ENCODE results near the gene RPP25. TPM values are rescaled to one million over a fixed set of nuclear protein-coding genes. Genes with fewer than 3 reads are reported as not detected.
A peak's percentile ranks its signal among the peaks of the same experiment; 100 is the strongest.

The RPP25 gene
- total RNA-seq, 1 experiment from 2014 or later, result not detected

DNA sequence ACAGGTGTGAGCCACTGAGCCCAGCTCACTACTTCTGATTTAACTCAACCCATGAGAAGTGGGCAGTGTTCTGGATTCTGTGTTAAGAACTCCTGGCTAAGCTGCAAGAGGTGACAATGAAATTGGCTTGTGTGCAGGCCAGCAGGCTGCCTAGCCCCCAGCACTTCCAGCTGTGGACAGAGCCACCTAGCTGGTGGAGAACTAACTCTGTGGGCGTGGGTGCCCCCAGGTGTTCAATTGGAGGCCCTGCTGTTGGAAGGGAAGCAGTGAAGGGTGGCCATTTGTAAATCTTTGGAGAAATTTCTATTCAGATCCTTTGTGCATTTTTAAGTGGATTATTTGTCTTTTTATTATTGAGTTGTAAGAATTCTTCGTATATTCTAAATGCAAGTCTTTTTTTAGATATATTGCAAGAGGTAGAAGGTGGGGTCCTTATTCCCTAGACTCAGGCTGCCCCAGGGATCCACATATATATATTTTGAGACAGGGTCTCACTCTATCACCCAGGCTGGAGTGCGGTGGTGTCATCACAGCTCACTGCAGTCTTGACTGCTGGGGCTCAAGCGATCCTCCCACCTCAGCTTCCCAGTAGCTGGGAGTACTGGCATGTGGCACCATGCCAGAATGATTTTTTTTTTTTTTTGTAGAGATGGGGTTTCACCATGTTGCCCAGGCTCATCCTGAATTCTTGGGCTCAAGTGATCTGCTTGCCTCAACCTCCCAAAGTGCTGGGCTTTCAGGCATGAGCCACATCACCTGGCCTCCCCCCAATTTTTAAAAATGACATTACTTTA, 31.6 kb upstream of the RPP25 start:
- POLR2A ChIA-PET, result no interaction called here
- H3K4me1 Mint-ChIP-seq (ENCODE audit: insufficient read depth, unreplicated experiment), result peaks cover 6% of the 10 kb centered on the region
- CTCF ChIA-PET, result interaction anchor here (0.6 to 1.5 kb wide), 6 partner anchors 12 to 1211 kb away, joined by 3 to 5 read pairs (median 3); no protein-coding TSS in a partner anchor
- TF ChIP-seq, protein P1, sequence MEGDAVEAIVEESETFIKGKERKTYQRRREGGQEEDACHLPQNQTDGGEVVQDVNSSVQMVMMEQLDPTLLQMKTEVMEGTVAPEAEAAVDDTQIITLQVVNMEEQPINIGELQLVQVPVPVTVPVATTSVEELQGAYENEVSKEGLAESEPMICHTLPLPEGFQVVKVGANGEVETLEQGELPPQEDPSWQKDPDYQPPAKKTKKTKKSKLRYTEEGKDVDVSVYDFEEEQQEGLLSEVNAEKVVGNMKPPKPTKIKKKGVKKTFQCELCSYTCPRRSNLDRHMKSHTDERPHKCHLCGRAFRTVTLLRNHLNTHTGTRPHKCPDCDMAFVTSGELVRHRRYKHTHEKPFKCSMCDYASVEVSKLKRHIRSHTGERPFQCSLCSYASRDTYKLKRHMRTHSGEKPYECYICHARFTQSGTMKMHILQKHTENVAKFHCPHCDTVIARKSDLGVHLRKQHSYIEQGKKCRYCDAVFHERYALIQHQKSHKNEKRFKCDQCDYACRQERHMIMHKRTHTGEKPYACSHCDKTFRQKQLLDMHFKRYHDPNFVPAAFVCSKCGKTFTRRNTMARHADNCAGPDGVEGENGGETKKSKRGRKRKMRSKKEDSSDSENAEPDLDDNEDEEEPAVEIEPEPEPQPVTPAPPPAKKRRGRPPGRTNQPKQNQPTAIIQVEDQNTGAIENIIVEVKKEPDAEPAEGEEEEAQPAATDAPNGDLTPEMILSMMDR (IDR thresholded peaks at IDR 0.05; ENCODE audit: unreplicated experiment), result peak; percentile 26
- no peak overlapping the region for H3K27ac Mint-ChIP-seq (ENCODE audit: low read depth, unreplicated experiment)
- intact Hi-C loops (cut with micrococcal nuclease), result no loop called here
- peaks cover 57% of the 10 kb centered on the region for H3K27me3 Mint-ChIP-seq (ENCODE audit: insufficient read depth, unreplicated experiment)
- no peaks in the 10 kb centered on the region for H3K36me3 Mint-ChIP-seq (ENCODE audit: insufficient read depth, unreplicated experiment)
- no TSS peak for BruUV-seq (replicated peaks)
- DNase-seq (ENCODE audit: unreplicated experiment), result peak; percentile 64
- H3K9me3 Mint-ChIP-seq (ENCODE audit: unreplicated experiment), result no peaks in the 10 kb centered on the region
- no peak overlapping the region for H3K4me3 Mint-ChIP-seq (ENCODE audit: unreplicated experiment)

DNA sequence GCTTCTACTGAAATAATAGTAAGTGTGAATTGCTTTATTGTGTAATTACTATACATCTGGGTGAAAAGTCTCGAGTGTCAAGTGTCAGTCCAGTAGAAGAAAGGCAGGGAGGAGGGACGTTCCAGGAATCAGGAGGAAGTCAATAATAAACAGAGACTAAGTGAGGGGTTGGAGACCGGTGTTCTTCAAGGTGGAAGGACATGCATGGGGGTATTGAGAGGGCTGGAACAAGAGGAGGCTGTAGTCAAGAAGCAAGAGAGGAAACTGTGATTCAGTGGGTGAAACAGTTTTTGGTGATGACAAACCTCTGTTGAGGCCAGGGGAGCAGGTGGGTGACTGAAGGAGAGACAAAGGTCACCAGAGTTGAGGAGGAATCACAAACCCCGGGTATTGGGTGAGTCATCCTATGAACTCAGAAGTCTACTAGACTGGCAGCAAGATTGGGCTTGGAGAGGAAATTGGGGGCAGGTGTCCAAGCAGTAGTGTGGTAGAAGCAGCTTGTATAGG, 27.2 kb upstream of the RPP25 start:
- POLR2A ChIA-PET, result interaction anchor here (0.6 kb wide), 1 partner anchor 371 kb away, joined by 4 read pairs; no protein-coding TSS in a partner anchor
- H3K27me3 Mint-ChIP-seq (ENCODE audit: insufficient read depth, unreplicated experiment), result peaks cover 44% of the 10 kb centered on the region
- intact Hi-C loops (cut with micrococcal nuclease), result no loop called here

DNA sequence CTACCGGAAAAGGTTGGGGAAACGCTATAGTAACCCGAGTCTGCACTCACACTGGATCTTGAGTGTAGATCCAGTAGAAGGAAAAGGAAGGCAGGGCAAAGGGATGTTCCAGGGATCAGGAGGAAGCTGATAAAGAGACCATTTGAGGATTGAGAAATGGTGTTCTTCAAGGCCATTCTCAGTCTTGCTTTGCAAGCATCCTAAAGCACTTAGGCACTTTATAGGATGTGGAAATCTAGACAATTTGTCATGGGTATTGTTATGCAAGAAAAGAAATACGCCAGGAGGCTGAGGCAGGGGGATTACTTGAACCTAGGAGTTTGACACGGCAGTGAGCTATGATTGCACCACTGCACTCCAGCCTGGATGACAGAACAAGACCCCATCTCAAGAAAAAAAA, 25.6 kb upstream of the RPP25 start:
- ChIA-PET POLR2A (no interaction called here), CTCF (interaction anchor here (0.7 to 1.1 kb wide), 2 partner anchors 48 to 81 kb away, joined by 4 read pairs; no protein-coding TSS in a partner anchor)
- Mint-ChIP-seq H3K4me3 (ENCODE audit: unreplicated experiment) (no peak overlapping the region), H3K27ac (ENCODE audit: low read depth, unreplicated experiment) (no peak overlapping the region), H3K36me3 (ENCODE audit: insufficient read depth, unreplicated experiment) (no peaks in the 10 kb centered on the region), H3K9me3 (ENCODE audit: unreplicated experiment) (no peaks in the 10 kb centered on the region), H3K27me3 (ENCODE audit: insufficient read depth, unreplicated experiment) (peaks cover 43% of the 10 kb centered on the region), H3K4me1 (ENCODE audit: insufficient read depth, unreplicated experiment) (peaks cover 6% of the 10 kb centered on the region)
- no TSS peak for BruUV-seq (replicated peaks)
- DNase-seq (ENCODE audit: unreplicated experiment), result peak; percentile 30
- TF ChIP-seq, protein P1 (IDR thresholded peaks at IDR 0.05; ENCODE audit: unreplicated experiment), result no peak
- intact Hi-C loops (cut with micrococcal nuclease), result no loop called here

More for the DNA sequence above, 27.2 kb upstream of the RPP25 start:
- CTCF ChIA-PET, result no interaction called here
- BruUV-seq (replicated peaks), result no TSS peak
- TF ChIP-seq, protein P1 (IDR thresholded peaks at IDR 0.05; ENCODE audit: unreplicated experiment), result no peak
- peaks cover 6% of the 10 kb centered on the region for H3K4me1 Mint-ChIP-seq (ENCODE audit: insufficient read depth, unreplicated experiment)
- H3K36me3 Mint-ChIP-seq (ENCODE audit: insufficient read depth, unreplicated experiment), result no peaks in the 10 kb centered on the region
- H3K27ac Mint-ChIP-seq (ENCODE audit: low read depth, unreplicated experiment), result no peak overlapping the region
- H3K4me3 Mint-ChIP-seq (ENCODE audit: unreplicated experiment), result no peak overlapping the region
- peak; percentile 77 for DNase-seq (ENCODE audit: unreplicated experiment)
- H3K9me3 Mint-ChIP-seq (ENCODE audit: unreplicated experiment), result no peaks in the 10 kb centered on the region

DNA sequence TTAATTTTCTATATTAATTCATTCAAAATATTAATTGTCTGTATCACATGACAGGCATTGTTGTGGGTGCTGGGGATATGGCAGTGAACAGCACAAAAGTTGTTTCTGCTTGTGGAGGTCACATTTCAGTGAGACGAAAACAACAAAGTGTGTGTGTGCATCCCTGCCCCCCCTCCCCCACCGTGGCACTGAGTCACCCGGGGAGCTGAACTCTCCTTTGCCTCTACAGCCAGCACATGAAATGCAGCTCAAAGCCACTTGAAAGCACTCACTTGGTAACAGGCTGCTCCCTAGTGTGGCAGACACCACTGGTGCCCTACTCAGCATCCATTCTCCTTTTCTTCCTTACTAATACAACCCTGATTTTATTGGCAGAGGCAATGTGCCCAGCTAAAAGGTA, 21.9 kb upstream of the RPP25 start:
- Mint-ChIP-seq H3K27ac (ENCODE audit: low read depth, unreplicated experiment) (no peak overlapping the region), H3K9me3 (ENCODE audit: unreplicated experiment) (no peaks in the 10 kb centered on the region), H3K36me3 (ENCODE audit: insufficient read depth, unreplicated experiment) (no peaks in the 10 kb centered on the region), H3K27me3 (ENCODE audit: insufficient read depth, unreplicated experiment) (peaks cover 12% of the 10 kb centered on the region), H3K4me1 (ENCODE audit: insufficient read depth, unreplicated experiment) (peaks cover under 1% of the 10 kb centered on the region), H3K4me3 (ENCODE audit: unreplicated experiment) (no peak overlapping the region)
- POLR2A ChIA-PET, result interaction anchor here (0.7 to 2.2 kb wide), 3 partner anchors 17 to 1095 kb away, joined by 3 to 10 read pairs (median 5); partner anchors contain the start of genes RPP25 and SCAMP5
- TF ChIP-seq, protein P1 (IDR thresholded peaks at IDR 0.05; ENCODE audit: unreplicated experiment), result no peak
- DNase-seq (ENCODE audit: unreplicated experiment), result no peak
- no TSS peak for BruUV-seq (replicated peaks)
- intact Hi-C loops (cut with micrococcal nuclease), result no loop called here
- CTCF ChIA-PET, result interaction anchor here (1.0 kb wide), 1 partner anchor 28 kb away, joined by 3 read pairs; no protein-coding TSS in a partner anchor

All from MCF 10A (cell line).